Fibroblast of villous mesenchyme (primary cell): ENCODE data around the gene CCS. TPM values are rescaled to one million over a fixed set of nuclear protein-coding genes. Genes with fewer than 3 reads are reported as not detected.

ENCODE experiments used
- DNase-seq: peaks from one replicate; pipeline ENCODE4 v3.0.0-alpha.2; 2010; ENCODE audit warnings: low read depth
- H3K4me3 ChIP-seq: 2 replicates; pipeline ENCODE4 v1.5.1; 2011; ENCODE audit warnings: low read depth, mild to moderate bottlenecking, low read length
- total RNA-seq: library from RNA; depleted of rRNA; stranded (reverse); fragments of >200 nt; gene quantifications from 2 replicates; pipeline ENCODE4 v1.2.3, GENCODE V29; 2012
- TF ChIP-seq, protein P1 (sequence below): IDR thresholded peaks from 2 replicates; pipeline ENCODE4 v1.5.1; 2012; ENCODE audit warnings: low read depth, mild to moderate bottlenecking, low read length; ENCODE audit not compliant: insufficient read depth

Gene CCS
- total RNA-seq, 1 donor, result 34.5 TPM

DNA sequence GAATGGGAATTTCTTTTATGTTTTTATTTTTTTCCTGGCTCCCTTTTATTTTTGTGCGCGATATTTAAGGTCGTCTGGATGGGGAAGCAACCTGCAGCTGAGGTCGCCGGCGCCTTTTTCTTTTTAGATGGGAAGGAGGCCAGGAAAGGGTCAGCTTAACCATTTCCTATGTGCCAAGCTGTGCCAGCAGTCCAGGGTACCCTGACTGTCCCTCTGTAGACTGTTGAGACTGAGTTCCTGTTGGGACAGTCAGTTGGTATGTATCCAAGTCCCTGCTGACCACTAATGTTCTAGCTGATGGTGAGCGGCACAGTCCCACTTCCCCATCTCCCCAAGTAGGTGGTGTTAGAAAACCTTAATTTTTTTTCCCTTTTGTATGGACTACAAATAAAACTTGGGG, 33.9 kb downstream of the CCS start:
- TF ChIP-seq, protein P1, sequence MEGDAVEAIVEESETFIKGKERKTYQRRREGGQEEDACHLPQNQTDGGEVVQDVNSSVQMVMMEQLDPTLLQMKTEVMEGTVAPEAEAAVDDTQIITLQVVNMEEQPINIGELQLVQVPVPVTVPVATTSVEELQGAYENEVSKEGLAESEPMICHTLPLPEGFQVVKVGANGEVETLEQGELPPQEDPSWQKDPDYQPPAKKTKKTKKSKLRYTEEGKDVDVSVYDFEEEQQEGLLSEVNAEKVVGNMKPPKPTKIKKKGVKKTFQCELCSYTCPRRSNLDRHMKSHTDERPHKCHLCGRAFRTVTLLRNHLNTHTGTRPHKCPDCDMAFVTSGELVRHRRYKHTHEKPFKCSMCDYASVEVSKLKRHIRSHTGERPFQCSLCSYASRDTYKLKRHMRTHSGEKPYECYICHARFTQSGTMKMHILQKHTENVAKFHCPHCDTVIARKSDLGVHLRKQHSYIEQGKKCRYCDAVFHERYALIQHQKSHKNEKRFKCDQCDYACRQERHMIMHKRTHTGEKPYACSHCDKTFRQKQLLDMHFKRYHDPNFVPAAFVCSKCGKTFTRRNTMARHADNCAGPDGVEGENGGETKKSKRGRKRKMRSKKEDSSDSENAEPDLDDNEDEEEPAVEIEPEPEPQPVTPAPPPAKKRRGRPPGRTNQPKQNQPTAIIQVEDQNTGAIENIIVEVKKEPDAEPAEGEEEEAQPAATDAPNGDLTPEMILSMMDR, result no peak
- no peak for DNase-seq

GRCh38 chr11:66628061-66628603, 35.1 kb downstream of the CCS start:
- DNase-seq, result no peak
- H3K4me3 ChIP-seq, result no peak overlapping the region
- TF ChIP-seq, protein P1, result no peak

More for the DNA sequence above, 33.9 kb downstream of the CCS start:
- H3K4me3 ChIP-seq, result no peak overlapping the region

DNA sequence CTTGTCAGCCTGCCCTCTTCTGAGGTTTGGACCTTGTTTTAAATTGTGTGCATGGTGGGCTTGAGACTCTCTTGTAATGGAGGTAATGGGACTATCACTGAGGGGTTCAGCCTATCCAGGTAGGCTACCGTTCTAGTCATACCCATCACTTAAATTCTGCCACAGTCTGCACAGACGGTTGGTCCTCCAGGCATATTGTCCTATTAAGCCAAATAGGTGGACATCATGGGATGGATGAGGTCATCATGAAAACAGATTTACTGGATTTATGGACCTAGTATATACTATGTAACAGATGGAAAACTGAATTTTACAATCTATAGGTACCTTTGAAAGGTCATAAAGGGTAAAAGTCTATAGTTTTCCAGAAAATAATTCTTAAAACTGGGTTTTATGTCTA, 36.4 kb downstream of the CCS start:
- TF ChIP-seq, protein P1, result no peak
- no peak overlapping the region for H3K4me3 ChIP-seq
- DNase-seq, result no peak

DNA sequence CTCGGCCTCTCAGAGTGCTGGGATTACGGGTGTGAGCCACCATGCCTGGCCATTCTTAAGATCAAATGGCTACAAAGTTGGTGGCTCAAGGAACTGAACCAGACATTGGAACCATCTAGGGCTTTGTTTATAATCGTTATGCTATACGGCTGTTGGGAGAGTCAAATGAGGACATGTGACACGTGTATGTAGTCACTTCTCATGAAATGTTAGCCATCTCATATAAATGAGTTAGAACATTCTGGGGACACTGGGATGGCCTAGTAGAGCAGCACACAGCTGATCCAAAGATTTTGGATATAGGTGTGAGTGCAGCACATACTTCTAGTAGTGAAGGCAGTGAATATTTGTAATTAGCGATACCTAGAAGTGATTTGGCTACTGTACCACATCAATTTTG, 38.9 kb downstream of the CCS start:
- DNase-seq, result no peak
- H3K4me3 ChIP-seq, result no peak overlapping the region
- TF ChIP-seq, protein P1, result no peak

DNA sequence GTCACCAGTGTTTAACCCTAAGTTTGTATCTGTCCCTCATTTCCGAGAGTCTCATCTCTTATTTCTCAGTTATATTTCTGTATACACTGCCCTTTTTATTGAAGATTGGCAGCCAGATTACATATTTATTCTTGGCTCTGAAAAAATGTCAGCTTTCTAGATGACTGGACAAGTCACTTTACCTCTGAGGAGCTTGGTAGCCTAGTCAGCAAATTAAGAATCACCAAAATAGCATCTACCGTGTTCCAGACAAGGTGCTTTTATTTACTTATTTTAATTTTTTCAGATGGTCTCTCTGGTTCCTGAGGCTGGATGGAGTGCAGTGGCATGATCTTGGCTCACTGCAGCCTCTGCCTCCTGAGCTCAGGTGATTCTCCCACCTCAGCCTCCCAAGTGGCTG, 40.0 kb downstream of the CCS start:
- no peak overlapping the region for H3K4me3 ChIP-seq
- no peak for DNase-seq
- TF ChIP-seq, protein P1, result no peak

- TF ChIP-seq, protein P1, result no peak
- DNase-seq, result no peak
- no peak overlapping the region for H3K4me3 ChIP-seq
Measured at GRCh38 chr11:66636411-66636810, 43.4 kb downstream of the CCS start.

DNA sequence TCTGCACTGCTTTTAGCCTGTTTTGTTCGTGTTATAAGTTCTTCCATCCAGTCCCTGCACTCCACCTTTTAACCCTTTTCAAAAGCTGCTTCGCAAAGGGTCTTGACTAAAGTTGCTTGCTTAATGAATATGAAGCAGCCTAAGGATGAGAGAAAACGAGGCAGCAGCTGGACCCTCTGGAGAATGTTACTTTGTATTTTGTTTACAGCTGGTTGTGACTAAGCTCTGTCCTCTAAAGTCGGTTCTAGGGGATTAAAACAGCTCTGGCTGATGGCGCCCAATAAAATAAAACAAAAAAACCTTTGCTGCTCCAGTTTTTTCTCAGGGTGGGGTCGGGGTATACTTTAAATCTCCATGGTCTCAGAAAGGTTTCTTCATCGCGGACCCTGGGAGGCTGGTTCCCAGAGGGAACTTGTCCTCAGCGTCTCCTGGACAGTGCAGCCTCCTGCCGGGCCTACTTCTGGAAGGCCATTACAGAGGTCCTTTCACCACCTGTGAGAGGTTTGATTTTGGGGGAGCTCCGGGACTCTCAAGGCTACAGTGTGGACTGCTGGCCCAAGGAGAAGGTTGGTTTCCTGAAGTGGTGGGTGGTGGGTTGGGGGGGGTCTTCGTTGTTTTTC, 44.7 kb downstream of the CCS start:
- H3K4me3 ChIP-seq, result peak overlapping the region; percentile 89
- TF ChIP-seq, protein P1, result no peak
- peak; percentile 65 for DNase-seq
